Sigmoid colon (tissue), 7 donors: ENCODE data around the gene SKOR1. TPM values are rescaled to one million over a fixed set of nuclear protein-coding genes. Genes with fewer than 3 reads are reported as not detected.

Experiments
- DNase-seq: peaks from one replicate; pipeline ENCODE4 v3.0.0-alpha.2; 2019
- H3K27ac ChIP-seq, 4 donors: fragments of 200-600 bp; sonication (generic); one replicate each; pipeline ENCODE4 v1.5.1; 2016 to 2019; ENCODE audit warnings: mild to moderate bottlenecking in 1 of 4
- H3K27me3 ChIP-seq, 3 donors: fragments of 200-600 bp; sonication (generic); one replicate each; pipeline ENCODE4 v1.5.1; 2019; ENCODE audit warnings: mild to moderate bottlenecking in 1 of 3
- H3K36me3 ChIP-seq, 4 donors: fragments of 200-600 bp; sonication (generic); one replicate each; pipeline ENCODE4 v1.5.1; 2016 to 2019
- H3K4me1 ChIP-seq, 4 donors: fragments of 200-600 bp; sonication (generic); one replicate each; pipeline ENCODE4 v1.5.1; 2017 to 2019
- H3K4me3 ChIP-seq, 4 donors: fragments of 200-600 bp; sonication (generic); one replicate each; pipeline ENCODE4 v1.5.1; 2017 to 2019; ENCODE audit warnings: mild to moderate bottlenecking in 2 of 4, moderate library complexity in 1 of 4
- H3K9me3 ChIP-seq, 4 donors: fragments of 200-600 bp in 3 of 4; sonication (generic) in 3 of 4; one replicate each; pipeline versions ENCODE4 v1.5.1 to v1.6.1; 2013 to 2019
- CTCF ChIP-seq, 4 experiments: fragments of 450-650 bp in 3 of 4; fragments of 200-600 bp in 1 of 4; IDR thresholded peaks; one replicate each; pipeline ENCODE4 v1.5.1; 2016 to 2019; ENCODE audit warnings: antibody characterized with exemption in 4 of 4, mild to moderate bottlenecking in 3 of 4, moderate library complexity in 2 of 4
- EP300 ChIP-seq, 4 donors: sonication (generic); formaldehyde crosslinking; IDR thresholded peaks; one replicate each; pipeline ENCODE4 v1.6.1; 2017; ENCODE audit warnings: antibody characterized with exemption in 4 of 4
- POLR2A ChIP-seq, 2 donors: fragments of 450-650 bp; IDR thresholded peaks; one replicate each; pipeline ENCODE4 v1.6.1; 2016; ENCODE audit warnings: antibody characterized with exemption in 2 of 2, mild to moderate bottlenecking in 2 of 2, moderate library complexity in 2 of 2
- POLR2AphosphoS5 ChIP-seq, 4 donors: sonication (generic); formaldehyde crosslinking; IDR thresholded peaks; one replicate each; pipeline ENCODE4 v1.6.1; 2017; ENCODE audit warnings: antibody characterized with exemption in 4 of 4
- WGBS, 2 donors: extraction: QIAGEN DNeasy Blood & Tissue Kit; methylation state at CpG; one replicate each; pipeline ENCODE4 v1.1.7; 2013; 5-methylcytosine and 5-hydroxymethylcytosine counted together
- intact Hi-C: fragments of 100-400 bp; cut with DNase I; formaldehyde crosslinking; loops from one replicate; pipeline ENCODE4 v1.15.1; 2023
- polyA plus RNA-seq, 3 donors: library from polyadenylated mRNA; stranded (reverse); fragments of 200-250 nt; gene quantifications; one replicate each; pipeline ENCODE4 v1.2.3, GENCODE V29; 2013
- total RNA-seq, 4 donors: library from RNA; depleted of rRNA; stranded (reverse); fragments of >200 nt; gene quantifications; one replicate each; pipeline ENCODE4 v1.1.0, GENCODE V29; 2016
- donor health status: healthy with polysubstance abuse.
- donor health status: Bipolar disorder and iron deficiency.
- donor health status: healthy.

Gene SKOR1
- total and polyA plus RNA-seq, 7 donors = 0.25 to 1.6 (median 1.0) TPM; not detected in 3

GRCh38 chr15:67822537-67823313 lies 2.6 kb upstream of the SKOR1 start:
- Histone ChIP-seq H3K4me1 (peaks cover 0 to 63% (median 53%) of the 10 kb centered on the region in 4 donors), H3K9me3 (no peaks in the 10 kb centered on the region), H3K4me3 (no peak overlapping the region), H3K27me3 (peaks cover 88 to 99% (median 97%) of the 10 kb centered on the region in 3 donors), H3K27ac (no peak overlapping the region), H3K36me3 (no peaks in the 10 kb centered on the region)
- TF ChIP-seq POLR2AphosphoS5 (IDR thresholded peaks at IDR 0.05) (no peak), EP300 (IDR thresholded peaks at IDR 0.05) (no peak), POLR2A (IDR thresholded peaks at IDR 0.05) (no peak), CTCF (IDR thresholded peaks at IDR 0.05) (no peak)
- no peak for DNase-seq
- WGBS, 2 donors = 5 to 6% methylated on average over 46 of the region's 46 CpGs
- intact Hi-C loops = no loop called here

- H3K9me3 ChIP-seq = no peaks in the 10 kb centered on the region
- H3K27ac ChIP-seq = no peak overlapping the region
- DNase-seq = no peak
- 3 to 4% methylated on average over 94 of the region's 94 CpGs for WGBS, 2 donors
- TF ChIP-seq EP300 (IDR thresholded peaks at IDR 0.05) (no peak), CTCF (IDR thresholded peaks at IDR 0.05) (no peak), POLR2AphosphoS5 (IDR thresholded peaks at IDR 0.05) (no peak), POLR2A (IDR thresholded peaks at IDR 0.05) (no peak)
- no peak overlapping the region for H3K4me3 ChIP-seq
- H3K27me3 ChIP-seq = peaks cover 93 to 99% (median 99%) of the 10 kb centered on the region in 3 donors
- H3K4me1 ChIP-seq = peaks cover 0 to 72% (median 61%) of the 10 kb centered on the region in 4 donors
- no peaks in the 10 kb centered on the region for H3K36me3 ChIP-seq
- intact Hi-C loops = no loop called here
Observed at GRCh38 chr15:67823314-67824196, 1.8 kb upstream of the SKOR1 start.

DNA sequence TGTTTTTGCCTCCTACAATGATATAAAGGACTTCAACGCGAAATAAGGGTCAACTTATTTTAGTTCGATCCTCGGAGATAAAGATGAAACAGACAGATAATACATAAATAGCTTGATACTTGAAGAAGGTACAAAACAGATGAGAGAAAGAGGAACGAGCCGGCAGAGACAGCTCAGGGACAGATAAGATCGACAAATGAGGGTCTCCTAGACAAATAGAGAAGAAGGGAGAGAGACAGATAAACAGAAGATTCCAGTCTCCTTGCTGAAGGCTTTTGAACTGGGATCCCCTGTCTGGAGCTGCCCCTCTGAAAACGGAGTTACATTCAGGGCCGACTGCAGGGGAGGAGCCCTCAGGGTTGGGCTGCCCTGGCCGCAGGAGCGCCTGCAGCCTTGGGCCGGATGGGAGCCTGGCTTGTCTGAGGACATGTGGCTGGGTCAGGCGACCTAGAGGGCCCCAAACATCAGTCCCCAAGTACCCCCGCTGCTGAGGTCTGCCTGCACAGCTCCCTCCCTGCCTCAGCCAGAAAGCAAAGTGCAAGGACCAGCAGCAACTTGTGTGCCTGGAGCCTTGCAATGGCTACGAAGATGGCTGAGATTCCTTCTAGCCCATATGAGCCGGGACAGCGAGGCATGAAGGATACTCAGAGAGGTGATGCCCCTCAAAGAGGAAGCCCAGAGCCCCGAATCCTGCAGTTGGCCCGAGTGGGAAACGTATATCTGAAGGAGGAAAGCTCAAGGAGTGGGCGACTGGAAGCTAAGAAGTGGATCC lies 926 bp upstream of the SKOR1 start:
- Histone ChIP-seq H3K27ac (no peak overlapping the region), H3K4me1 (peaks cover 0 to 80% (median 69%) of the 10 kb centered on the region in 4 donors), H3K27me3 (peaks cover 99 to 100% (median 100%) of the 10 kb centered on the region in 3 donors), H3K36me3 (no peaks in the 10 kb centered on the region), H3K9me3 (no peaks in the 10 kb centered on the region), H3K4me3 (no peak overlapping the region)
- DNase-seq = no peak
- intact Hi-C loops = no loop called here
- WGBS, 2 donors = 10 to 12% methylated on average over 21 of the region's 21 CpGs
- TF ChIP-seq CTCF (IDR thresholded peaks at IDR 0.05) (no peak), POLR2A (IDR thresholded peaks at IDR 0.05) (no peak), POLR2AphosphoS5 (IDR thresholded peaks at IDR 0.05) (no peak), EP300 (IDR thresholded peaks at IDR 0.05) (no peak)

GRCh38 chr15:67825881-67826716 lies 790 bp downstream of the SKOR1 start:
- peaks cover 97 to 100% (median 100%) of the 10 kb centered on the region in 3 donors for H3K27me3 ChIP-seq
- peak overlapping the region in 2 of 4 donors; percentile 8 to 16 for H3K4me3 ChIP-seq
- no peak overlapping the region for H3K27ac ChIP-seq
- no peaks in the 10 kb centered on the region for H3K36me3 ChIP-seq
- H3K4me1 ChIP-seq = peaks cover 0 to 76% (median 62%) of the 10 kb centered on the region in 4 donors
- H3K9me3 ChIP-seq = no peaks in the 10 kb centered on the region
- no peak for DNase-seq
- intact Hi-C loops = no loop called here
- WGBS, 2 donors = 8 to 16% methylated on average over 77 of the region's 77 CpGs
- no peak for TF ChIP-seq CTCF (IDR thresholded peaks at IDR 0.05)
- no peak for TF ChIP-seq POLR2A (IDR thresholded peaks at IDR 0.05)
- no peak for TF ChIP-seq POLR2AphosphoS5 (IDR thresholded peaks at IDR 0.05)
- no peak for TF ChIP-seq EP300 (IDR thresholded peaks at IDR 0.05)
